ENCODE data around the gene SDS.
"Not testable (repeated sequence)": the region's sequence is repeated elsewhere in the genome, so short reads cannot be mapped to it uniquely, and the experiment has no call there.

SDS gene

DNA sequence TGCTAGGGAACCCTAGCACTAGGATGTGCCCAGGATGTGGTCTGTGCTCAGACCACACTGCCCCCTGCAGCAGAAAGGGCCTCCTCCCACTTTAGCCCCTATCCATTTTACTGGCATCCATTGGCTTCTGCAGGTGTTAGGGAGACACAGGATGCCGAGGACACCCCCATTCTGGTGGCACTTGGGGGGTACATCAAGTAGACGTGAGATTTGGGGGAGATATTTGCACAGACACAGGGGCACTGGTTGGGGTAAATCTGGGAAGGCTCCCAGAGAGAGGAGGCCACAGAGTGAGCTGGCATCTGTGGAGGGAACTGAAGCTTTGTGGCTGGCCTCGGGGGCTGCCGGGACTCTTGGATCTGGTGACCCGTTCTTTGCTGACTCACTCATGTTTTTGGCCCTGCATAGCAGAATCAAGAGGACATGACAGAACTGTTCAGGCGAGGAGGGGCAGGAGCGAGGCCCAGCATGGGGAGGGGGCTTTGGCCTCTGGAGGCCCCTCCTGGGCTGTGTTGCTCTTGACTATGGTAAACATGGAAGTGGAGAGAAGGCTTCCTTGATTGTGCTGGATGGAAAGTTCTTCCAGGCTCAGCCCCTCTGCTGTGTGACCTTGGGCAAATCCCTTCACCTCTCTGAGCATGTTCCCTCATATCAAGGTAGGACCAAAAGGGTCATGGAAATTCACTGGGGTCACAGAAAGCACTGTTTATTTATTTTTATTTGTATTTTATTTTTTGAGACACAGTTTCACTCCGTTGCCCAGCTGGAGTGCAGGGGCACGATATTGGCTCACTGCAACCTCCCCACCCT is 43.5 kb downstream of the SDS start:
- TF ChIP-seq JUND (IDR thresholded peaks at IDR 0.05; ENCODE audit: low read depth), result no peak
- DNase-seq (ENCODE audit: low read depth in 1 of 2, low spot score in 1 of 2), result no peak
- in situ Hi-C loops (cut with HindIII; ENCODE audit: low pct_unique_long_range_greater_than_20kb, low sequenced_read_pairs), result no loop called here

DNA sequence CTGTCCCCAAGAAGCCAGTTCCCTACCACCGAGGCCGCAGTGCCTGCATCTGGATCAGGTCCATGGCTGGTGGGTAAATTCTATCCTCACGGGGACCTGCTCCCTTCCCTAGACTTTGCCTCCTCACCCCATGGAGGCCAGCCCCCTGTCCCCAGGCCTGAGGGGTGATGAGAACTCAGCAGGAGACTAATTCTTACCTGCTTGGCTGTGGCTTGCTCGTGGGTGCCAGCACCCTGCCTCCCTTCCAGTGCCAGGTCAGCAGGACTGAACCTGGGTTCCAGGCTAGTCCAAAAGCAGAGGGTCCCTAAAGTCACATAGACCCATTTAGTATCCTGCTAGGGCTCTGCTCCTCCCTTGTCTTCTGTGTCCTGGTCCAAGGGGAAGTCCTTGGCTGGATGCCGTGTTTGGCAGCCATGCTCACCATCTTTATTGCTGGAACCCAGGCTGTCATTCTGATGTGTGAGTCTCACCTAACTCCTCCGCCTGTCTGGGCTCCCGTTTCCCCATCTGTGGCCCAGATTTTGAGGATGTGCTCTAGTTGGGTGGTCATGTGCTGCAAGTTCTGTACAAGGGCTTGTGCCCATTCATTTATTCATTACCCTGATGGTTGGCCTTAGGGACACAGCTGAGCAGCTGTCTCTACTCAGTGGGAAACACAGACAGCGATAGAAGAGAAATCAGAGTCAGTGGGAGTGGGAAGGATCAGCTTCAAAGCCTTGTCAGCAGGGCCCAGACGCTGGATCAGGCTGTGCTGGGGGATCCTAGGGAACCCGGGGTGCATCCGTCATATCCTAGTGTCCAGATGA is 44.4 kb downstream of the SDS start:
- no peak for DNase-seq (ENCODE audit: low read depth in 1 of 2, low spot score in 1 of 2)
- in situ Hi-C loops (cut with HindIII; ENCODE audit: low pct_unique_long_range_greater_than_20kb, low sequenced_read_pairs), result no loop called here
- no peak for TF ChIP-seq JUND (IDR thresholded peaks at IDR 0.05; ENCODE audit: low read depth)

DNA sequence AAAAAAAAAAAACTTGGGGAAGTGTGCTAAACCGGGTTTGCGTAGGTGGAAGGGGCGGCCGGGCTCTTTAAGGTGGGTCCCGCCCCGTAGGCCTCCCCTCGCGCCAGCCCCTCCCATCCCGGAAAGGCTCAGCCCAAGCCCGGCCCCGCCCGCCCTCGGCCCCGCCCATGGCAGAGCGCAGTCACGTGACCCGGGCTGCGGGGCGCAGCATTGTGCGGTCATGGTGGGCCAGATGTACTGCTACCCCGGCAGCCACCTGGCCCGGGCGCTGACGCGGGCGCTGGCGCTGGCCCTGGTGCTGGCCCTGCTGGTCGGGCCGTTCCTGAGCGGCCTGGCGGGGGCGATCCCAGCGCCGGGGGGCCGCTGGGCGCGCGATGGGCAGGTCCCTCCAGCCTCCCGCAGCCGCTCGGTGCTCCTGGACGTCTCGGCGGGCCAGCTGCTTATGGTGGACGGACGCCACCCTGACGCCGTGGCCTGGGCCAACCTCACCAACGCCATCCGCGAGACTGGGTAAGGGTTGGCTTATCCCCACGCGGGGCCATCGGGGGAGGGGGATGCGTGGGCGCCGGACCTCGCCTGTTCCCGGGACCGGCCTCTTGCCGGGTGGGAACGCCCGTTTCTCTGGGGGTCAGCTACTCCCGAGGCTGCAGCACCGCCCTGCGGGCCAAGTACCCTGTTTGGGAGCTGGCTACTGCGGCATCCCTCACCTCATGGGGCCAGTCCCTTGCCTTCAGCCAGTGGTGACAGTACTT is 45.1 kb downstream of the SDS start, which contains the start of gene PLBD2:
PLBD2 (plus strand) TSS at position 207 of the 752 bp plus-strand sequence; CDS start at position 221, 14 bp downstream.
- in situ Hi-C loops (cut with HindIII; ENCODE audit: low pct_unique_long_range_greater_than_20kb, low sequenced_read_pairs), result no loop called here
- DNase-seq (ENCODE audit: low read depth in 1 of 2, low spot score in 1 of 2), result peak; percentile 93 to 95
- no peak for TF ChIP-seq JUND (IDR thresholded peaks at IDR 0.05; ENCODE audit: low read depth)

DNA sequence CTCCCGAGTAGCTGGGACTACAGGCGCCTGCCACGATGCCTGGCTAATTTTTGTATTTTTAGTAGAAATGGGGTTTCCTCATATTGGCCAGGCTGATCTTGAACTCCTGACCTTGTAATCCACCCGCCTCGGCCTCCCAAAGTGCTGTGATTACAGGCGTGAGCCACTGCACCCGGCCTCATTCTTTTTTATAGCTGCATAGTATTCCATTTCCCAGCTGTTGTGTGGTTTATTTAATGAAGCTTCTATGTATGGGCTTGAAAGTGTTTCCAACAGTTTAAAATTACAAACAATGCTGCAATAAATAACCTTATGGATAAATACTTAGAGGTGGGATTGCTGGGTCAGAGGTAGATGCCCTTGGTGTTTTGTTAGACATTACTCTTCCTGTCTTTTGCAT is 49.5 kb downstream of the SDS start:
- DNase-seq (ENCODE audit: low read depth in 1 of 2, low spot score in 1 of 2); in situ Hi-C loops (cut with HindIII; ENCODE audit: low pct_unique_long_range_greater_than_20kb, low sequenced_read_pairs): not testable (repeated sequence)

DNA sequence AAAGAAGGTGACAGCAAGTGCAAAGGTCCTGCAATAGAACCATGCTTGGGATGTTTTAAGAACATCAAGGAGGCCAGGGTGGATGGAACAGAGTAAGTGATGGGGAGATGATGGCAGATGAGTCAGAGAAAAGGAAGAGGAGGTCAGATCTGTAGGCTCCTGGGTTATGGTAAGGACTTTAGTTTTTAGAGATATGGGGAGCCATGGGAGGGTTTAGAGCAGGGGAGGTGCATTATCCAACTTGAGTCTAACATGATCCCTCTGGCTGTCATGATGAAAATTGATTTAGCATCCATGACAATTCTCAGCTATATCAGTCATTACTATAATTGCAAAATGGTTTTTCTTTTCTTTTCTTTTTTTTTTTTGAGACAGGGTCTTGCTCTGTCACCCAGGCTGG is 52.6 kb downstream of the SDS start:
- in situ Hi-C loops (cut with HindIII; ENCODE audit: low pct_unique_long_range_greater_than_20kb, low sequenced_read_pairs), result no loop called here
- TF ChIP-seq JUND (IDR thresholded peaks at IDR 0.05; ENCODE audit: low read depth), result no peak
- DNase-seq (ENCODE audit: low read depth in 1 of 2, low spot score in 1 of 2), result no peak

DNA sequence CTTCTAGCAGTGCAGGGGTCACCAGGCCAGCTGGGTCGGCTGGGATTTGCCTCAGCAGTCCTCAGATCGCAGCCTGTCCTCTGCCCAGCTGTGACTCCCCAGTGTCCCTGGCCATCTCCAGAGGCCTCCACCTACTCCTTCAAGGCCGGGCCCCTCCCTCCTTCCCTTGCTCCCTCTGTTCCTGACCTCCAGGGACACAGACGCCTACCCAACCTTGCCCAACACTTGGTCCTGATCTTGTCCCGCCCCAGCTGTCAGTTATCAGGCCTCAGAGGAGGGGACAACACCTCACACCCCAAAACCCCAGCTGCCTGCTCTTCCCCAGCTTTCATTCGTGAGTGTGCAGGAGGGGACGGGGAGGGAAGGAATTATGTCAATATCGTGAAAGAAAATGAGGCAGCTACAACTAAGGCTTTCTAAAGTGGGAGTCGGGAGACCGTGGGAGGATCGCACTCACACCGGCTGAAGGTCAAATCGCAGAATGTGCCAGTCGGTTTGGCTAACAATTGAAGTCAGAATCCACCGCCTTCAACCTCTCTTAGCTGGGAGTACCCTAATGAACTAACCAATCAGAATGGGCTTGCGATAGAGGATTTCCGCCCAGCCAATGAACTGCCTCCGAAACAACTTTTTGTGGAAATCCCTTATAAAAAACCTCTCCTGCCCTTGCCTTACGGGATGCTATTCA is 54.7 kb downstream of the SDS start:
- in situ Hi-C loops (cut with HindIII; ENCODE audit: low pct_unique_long_range_greater_than_20kb, low sequenced_read_pairs), result no loop called here
- no peak for DNase-seq (ENCODE audit: low read depth in 1 of 2, low spot score in 1 of 2)
- TF ChIP-seq JUND (IDR thresholded peaks at IDR 0.05; ENCODE audit: low read depth), result no peak

DNA sequence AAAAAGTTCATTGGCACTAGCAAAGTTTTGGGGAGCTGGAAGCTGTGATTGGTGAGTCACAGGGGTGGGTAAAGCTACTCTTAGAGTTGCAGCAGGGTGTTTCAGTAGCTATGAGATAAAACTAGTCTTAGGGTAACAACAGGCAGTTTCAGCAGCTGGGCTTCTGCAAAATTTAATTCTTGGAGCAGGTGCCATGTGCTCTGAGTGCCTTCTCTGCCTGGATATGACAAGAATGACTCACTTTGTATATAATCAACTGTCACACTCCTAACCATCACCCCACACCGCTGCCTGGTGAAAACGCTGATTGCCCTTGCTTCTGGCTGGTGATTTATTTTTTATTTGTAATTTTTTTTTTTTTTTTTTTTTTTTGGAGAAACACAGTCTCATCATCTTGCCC is 55.8 kb downstream of the SDS start:
- no peak for DNase-seq (ENCODE audit: low read depth in 1 of 2, low spot score in 1 of 2)
- in situ Hi-C loops (cut with HindIII; ENCODE audit: low pct_unique_long_range_greater_than_20kb, low sequenced_read_pairs), result no loop called here
- TF ChIP-seq JUND (IDR thresholded peaks at IDR 0.05; ENCODE audit: low read depth), result no peak

DNA sequence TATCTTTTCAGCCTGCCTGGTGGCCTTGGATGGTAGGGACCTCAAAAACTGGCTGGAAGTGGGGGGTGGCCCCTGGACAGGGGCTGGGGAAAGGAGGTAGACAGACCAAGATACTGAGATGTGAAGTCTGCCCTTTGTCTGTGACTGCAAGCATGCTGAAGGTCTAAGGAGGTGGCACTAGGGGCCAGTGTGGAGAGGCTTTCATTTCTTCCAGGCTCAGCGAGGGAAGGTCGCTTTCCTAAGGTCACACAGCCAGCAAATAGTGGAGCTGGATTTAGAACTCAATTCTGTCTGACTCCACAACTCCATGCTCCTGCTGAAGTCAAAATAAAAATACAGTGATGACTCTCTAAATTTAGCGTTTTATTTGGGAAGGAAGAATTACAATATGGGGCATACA is 56.6 kb downstream of the SDS start:
- in situ Hi-C loops (cut with HindIII; ENCODE audit: low pct_unique_long_range_greater_than_20kb, low sequenced_read_pairs), result no loop called here
- no peak for TF ChIP-seq JUND (IDR thresholded peaks at IDR 0.05; ENCODE audit: low read depth)
- DNase-seq (ENCODE audit: low read depth in 1 of 2, low spot score in 1 of 2), result no peak

DNA sequence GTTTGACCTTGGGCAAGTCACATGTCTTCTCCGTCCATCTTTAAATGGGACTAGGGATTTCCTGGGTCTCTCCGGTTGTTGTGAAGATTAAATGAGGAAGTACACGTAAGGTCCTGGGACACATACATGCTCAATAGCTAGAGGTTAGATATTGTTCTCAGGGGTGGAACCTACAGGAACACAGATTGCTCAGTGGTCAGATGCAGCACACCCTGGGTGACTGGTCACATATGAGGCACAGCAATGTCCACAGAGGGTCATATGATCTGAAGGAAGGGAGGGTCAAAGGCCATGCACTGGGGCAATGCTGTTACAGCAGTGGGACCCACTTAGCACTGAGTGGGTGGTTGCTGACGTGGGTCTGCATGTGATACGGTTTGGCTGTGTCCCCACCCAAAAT is 57.3 kb downstream of the SDS start:
- DNase-seq (ENCODE audit: low read depth in 1 of 2, low spot score in 1 of 2), result no peak
- no peak for TF ChIP-seq JUND (IDR thresholded peaks at IDR 0.05; ENCODE audit: low read depth)
- in situ Hi-C loops (cut with HindIII; ENCODE audit: low pct_unique_long_range_greater_than_20kb, low sequenced_read_pairs), result no loop called here

DNA sequence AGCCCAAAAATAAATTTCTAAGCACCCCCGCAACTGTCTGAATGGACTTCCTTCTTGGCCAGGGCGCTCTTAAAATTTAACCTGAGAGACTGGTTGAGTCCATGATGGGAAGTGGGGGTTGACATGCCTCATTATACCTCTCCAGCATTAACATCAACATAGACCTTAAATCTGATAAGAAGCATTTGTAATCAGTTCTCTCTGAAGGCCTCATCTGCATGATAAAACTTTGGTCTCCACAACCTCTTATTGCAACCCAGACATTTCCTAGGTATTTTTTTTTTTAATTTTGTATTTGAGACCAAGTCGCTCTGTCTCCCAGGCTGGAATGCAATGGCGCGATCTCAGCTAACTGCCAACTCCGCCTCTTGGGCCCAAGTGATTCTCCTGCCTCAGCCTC is 58.4 kb downstream of the SDS start:
- in situ Hi-C loops (cut with HindIII; ENCODE audit: low pct_unique_long_range_greater_than_20kb, low sequenced_read_pairs), result no loop called here
- DNase-seq (ENCODE audit: low read depth in 1 of 2, low spot score in 1 of 2), result no peak
- no peak for TF ChIP-seq JUND (IDR thresholded peaks at IDR 0.05; ENCODE audit: low read depth)
